ENCODE measurements around the gene TIMMDC1.

The TIMMDC1 gene

DNA sequence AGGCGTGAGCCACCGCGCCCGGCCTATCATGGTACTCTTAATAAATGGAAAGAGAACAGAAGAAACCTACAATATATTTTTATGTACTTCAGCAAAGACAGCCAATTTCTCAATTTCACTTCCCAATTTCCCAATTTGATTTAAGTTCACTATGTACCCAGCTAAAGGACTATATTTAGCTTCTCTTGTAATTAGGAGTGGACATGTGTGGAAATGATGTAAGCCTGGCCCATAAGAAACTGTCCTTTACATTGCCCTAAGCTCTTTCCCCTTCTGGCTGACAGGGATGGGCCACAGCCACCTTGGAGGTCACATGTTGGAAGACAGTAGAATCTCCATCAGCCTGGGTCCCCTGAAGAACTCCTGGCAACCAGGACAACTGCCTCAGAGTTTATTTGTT, 41.1 kb upstream of the TIMMDC1 start:
- no peaks in the 10 kb centered on the region for H4K20me1 ChIP-seq (ENCODE audit: low read depth, low read length)
- H3K9ac ChIP-seq (ENCODE audit: low read length): no peak overlapping the region
- H3K79me2 ChIP-seq (ENCODE audit: insufficient read depth, low read length): peaks cover 13% of the 10 kb centered on the region
- no peaks in the 10 kb centered on the region for H3K9me2 ChIP-seq (replicated peaks; ENCODE audit: insufficient read depth, low read length)
- no peaks in the 10 kb centered on the region for H3F3A ChIP-seq (ENCODE audit: insufficient read depth)
- H3K27me3 ChIP-seq (ENCODE audit: low read length): no peaks in the 10 kb centered on the region
- peaks cover 21% of the 10 kb centered on the region; the same call in 1 of the 2 replicates for H3K36me3 ChIP-seq (ENCODE audit: low read length)
- H3K4me2 ChIP-seq (ENCODE audit: low read depth, low read length, poor library complexity, severe bottlenecking): no peak overlapping the region
- H3K9me3 ChIP-seq (ENCODE audit: insufficient read depth, low read length): no peaks in the 10 kb centered on the region
- TF ChIP-seq EZH2phosphoT487 (conservative IDR thresholded peaks at IDR 0.05; ENCODE audit: low read length): no peak
- TF ChIP-seq, protein P1, sequence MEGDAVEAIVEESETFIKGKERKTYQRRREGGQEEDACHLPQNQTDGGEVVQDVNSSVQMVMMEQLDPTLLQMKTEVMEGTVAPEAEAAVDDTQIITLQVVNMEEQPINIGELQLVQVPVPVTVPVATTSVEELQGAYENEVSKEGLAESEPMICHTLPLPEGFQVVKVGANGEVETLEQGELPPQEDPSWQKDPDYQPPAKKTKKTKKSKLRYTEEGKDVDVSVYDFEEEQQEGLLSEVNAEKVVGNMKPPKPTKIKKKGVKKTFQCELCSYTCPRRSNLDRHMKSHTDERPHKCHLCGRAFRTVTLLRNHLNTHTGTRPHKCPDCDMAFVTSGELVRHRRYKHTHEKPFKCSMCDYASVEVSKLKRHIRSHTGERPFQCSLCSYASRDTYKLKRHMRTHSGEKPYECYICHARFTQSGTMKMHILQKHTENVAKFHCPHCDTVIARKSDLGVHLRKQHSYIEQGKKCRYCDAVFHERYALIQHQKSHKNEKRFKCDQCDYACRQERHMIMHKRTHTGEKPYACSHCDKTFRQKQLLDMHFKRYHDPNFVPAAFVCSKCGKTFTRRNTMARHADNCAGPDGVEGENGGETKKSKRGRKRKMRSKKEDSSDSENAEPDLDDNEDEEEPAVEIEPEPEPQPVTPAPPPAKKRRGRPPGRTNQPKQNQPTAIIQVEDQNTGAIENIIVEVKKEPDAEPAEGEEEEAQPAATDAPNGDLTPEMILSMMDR (IDR thresholded peaks at IDR 0.05; ENCODE audit: insufficient read depth, low read length, poor library complexity, severe bottlenecking): no peak
- no peak overlapping the region for H3K4me3 ChIP-seq (ENCODE audit: insufficient read depth, low read length, poor library complexity, severe bottlenecking)
- H3K27ac ChIP-seq (ENCODE audit: low read depth, low read length): no peak overlapping the region
- no peak overlapping the region for H2AFZ ChIP-seq (ENCODE audit: low read depth, low read length, severe bottlenecking)

DNA sequence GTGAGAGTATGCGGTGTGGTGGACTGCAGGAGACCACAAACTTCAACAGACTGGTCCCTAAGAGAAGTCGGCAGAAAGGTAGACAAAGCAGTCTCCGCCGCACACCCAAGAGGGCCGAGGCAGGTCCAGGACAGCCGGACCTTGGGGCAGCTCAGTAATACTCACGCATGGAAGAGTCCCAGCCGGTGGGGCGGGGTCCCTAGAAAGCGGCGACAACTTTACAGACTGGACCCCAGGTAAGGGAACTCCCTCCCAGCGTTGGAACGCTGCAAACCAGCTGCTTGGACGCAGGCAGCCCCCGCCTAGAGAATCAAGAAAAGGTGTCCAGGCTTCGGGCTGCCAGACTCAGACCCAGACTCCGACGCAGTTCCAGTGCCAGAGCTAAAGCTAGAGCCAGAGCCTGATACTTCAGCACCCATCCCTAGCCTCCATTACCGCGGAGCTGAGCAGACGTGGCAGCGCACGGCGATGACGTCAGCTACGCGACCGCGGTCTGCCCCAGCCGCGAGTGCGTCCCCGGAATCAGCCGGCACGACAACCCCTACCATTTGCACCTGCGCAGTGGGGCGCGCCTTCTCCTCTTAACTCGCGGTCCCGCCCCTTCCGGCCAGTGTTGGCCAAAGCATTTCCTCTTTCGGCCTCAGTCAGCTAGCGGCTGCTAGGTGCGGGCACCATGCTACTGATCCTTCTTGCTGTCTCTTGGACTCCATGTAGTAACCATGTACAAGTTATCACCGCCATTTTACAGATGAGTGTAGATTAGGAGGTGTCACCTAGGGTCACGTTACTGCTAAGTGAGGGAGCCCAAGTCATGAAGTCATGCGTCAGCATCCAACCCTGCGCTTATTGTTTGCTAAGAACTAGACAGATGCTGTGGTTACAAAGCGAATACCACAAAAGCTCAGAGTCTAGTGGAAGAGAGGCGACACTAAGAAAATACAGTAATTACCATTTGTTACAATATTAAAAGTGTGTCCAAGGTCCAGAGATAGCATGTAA, 34.9 kb upstream of the TIMMDC1 start, which contains the start of gene TMEM39A:
TMEM39A (minus strand) TSS at position 445 of the 999 bp plus-strand sequence. CDS start 1,541 bp downstream, outside the sequence.
- Histone ChIP-seq H4K20me1 (ENCODE audit: low read depth, low read length) (no peaks in the 10 kb centered on the region), H2AFZ (ENCODE audit: low read depth, low read length, severe bottlenecking) (peak within 1 kb of the TSS; percentile 52), H3K36me3 (ENCODE audit: low read length) (peaks cover 13% of the 10 kb centered on the region; the same call in 1 of the 2 replicates), H3K79me2 (ENCODE audit: insufficient read depth, low read length) (peaks cover 23% of the 10 kb centered on the region), H3F3A (ENCODE audit: insufficient read depth) (peaks cover 15% of the 10 kb centered on the region), H3K4me2 (ENCODE audit: low read depth, low read length, poor library complexity, severe bottlenecking) (peak within 1 kb of the TSS; percentile 81), H3K9me2 (replicated peaks; ENCODE audit: insufficient read depth, low read length) (no peaks in the 10 kb centered on the region), H3K4me3 (ENCODE audit: insufficient read depth, low read length, poor library complexity, severe bottlenecking) (peak within 1 kb of the TSS; percentile 81), H3K9me3 (ENCODE audit: insufficient read depth, low read length) (no peaks in the 10 kb centered on the region), H3K27me3 (ENCODE audit: low read length) (no peaks in the 10 kb centered on the region), H3K9ac (ENCODE audit: low read length) (peak within 1 kb of the TSS; percentile 80), H3K27ac (ENCODE audit: low read depth, low read length) (peak within 1 kb of the TSS; percentile 71)
- TF ChIP-seq, protein P1 (IDR thresholded peaks at IDR 0.05; ENCODE audit: insufficient read depth, low read length, poor library complexity, severe bottlenecking): no peak
- TF ChIP-seq EZH2phosphoT487 (conservative IDR thresholded peaks at IDR 0.05; ENCODE audit: low read length): no peak

DNA sequence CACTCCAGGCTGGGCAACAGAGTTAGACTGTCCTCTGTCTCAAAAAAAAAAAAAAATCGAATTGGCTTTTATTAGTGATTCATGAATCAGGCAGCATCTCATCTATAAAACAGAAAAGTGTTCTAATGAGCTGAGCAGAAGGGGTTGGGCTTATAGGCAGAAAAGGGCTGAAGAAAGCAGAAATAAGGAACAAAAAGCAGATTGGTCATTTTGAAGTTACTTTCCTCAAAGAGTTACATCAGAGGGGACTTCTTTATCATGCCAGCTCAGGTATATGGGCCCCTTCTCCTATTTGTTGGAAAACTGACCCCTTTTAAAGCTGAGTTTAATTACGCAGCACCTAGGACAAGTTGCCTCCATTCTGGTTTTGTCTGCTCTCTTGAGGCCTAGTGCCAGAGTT, 30.3 kb upstream of the TIMMDC1 start:
- Histone ChIP-seq H3K27me3 (ENCODE audit: low read length) (no peaks in the 10 kb centered on the region), H2AFZ (ENCODE audit: low read depth, low read length, severe bottlenecking) (peak overlapping the region; percentile 80), H3K36me3 (ENCODE audit: low read length) (no peaks in the 10 kb centered on the region), H3K79me2 (ENCODE audit: insufficient read depth, low read length) (peaks cover 4% of the 10 kb centered on the region), H3K4me3 (ENCODE audit: insufficient read depth, low read length, poor library complexity, severe bottlenecking) (peak overlapping the region; percentile 80), H3K9ac (ENCODE audit: low read length) (peak overlapping the region; percentile 85), H3K9me2 (replicated peaks; ENCODE audit: insufficient read depth, low read length) (no peaks in the 10 kb centered on the region), H3K9me3 (ENCODE audit: insufficient read depth, low read length) (no peaks in the 10 kb centered on the region), H3F3A (ENCODE audit: insufficient read depth) (peaks cover 15% of the 10 kb centered on the region), H3K27ac (ENCODE audit: low read depth, low read length) (peak overlapping the region; percentile 63), H3K4me2 (ENCODE audit: low read depth, low read length, poor library complexity, severe bottlenecking) (peak overlapping the region; percentile 81), H4K20me1 (ENCODE audit: low read depth, low read length) (no peaks in the 10 kb centered on the region)
- TF ChIP-seq EZH2phosphoT487 (conservative IDR thresholded peaks at IDR 0.05; ENCODE audit: low read length): no peak
- TF ChIP-seq, protein P1 (IDR thresholded peaks at IDR 0.05; ENCODE audit: insufficient read depth, low read length, poor library complexity, severe bottlenecking): no peak
